ENCODE results near the gene PPP1R37. TPM values are rescaled to one million over a fixed set of nuclear protein-coding genes. Genes with fewer than 3 reads are reported as not detected.

Gene PPP1R37
- total RNA-seq, 1 donor from 2014 or later = 20.3 TPM

- H3K9me3 Mint-ChIP-seq = no peaks in the 10 kb centered on the region
- intact Hi-C loops (cut with micrococcal nuclease) = no loop called here
- H3K27me3 Mint-ChIP-seq = no peaks in the 10 kb centered on the region
- no peak overlapping the region for H3K4me3 Mint-ChIP-seq
- H3K4me1 Mint-ChIP-seq = peaks cover 44% of the 10 kb centered on the region
- no peaks in the 10 kb centered on the region for H3K36me3 Mint-ChIP-seq (ENCODE audit: low read depth)
- H3K27ac Mint-ChIP-seq = no peak overlapping the region
- no peak for DNase-seq
Measured at GRCh38 chr19:45121827-45122345, 28.9 kb downstream of the PPP1R37 start.

DNA sequence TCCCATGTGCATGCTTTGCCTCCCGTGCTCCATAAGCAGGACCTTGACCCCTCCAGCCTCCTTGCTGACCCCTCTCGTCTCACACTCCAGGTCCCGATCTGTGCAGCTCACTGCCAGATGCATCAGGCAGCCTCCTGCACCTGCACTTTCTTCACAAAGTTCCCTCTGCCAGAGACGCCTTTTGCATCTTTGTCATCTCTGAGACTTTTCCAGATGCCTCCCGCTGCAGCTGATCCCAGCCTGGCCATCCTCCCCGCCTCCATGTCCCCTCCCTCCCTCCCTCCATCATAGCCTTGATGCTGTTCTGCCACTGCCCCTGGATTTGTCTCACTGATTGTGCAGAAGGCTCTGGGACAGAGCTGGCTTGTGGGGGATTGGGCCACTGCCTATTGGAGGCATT lies 29.9 kb downstream of the PPP1R37 start:
- no peak for DNase-seq
- no peaks in the 10 kb centered on the region for H3K36me3 Mint-ChIP-seq (ENCODE audit: low read depth)
- peaks cover 40% of the 10 kb centered on the region for H3K4me1 Mint-ChIP-seq
- H3K27me3 Mint-ChIP-seq = no peaks in the 10 kb centered on the region
- no peak overlapping the region for H3K27ac Mint-ChIP-seq
- H3K9me3 Mint-ChIP-seq = no peaks in the 10 kb centered on the region
- H3K4me3 Mint-ChIP-seq = no peak overlapping the region
- intact Hi-C loops (cut with micrococcal nuclease) = no loop called here

DNA sequence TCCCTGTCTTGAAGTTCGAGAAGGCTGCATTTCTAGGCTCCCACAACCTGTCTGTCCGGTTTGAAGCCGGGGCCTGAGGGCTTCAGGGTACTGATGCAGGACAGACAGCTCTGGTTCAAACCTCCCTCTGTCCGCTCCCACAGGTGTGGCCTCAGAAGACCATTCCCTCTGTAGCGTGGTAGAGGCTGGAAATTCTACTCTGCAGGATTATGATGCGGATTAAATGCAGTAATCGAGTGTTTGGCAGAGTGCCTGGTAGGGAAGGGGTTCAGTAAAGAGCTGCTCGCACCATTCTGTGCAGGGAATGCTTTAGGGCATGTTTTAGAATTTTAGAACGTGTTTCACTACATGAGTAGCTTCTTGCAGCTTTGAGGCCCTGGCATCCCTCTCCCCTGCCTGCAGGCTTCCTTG lies 30.5 kb downstream of the PPP1R37 start:
- no peaks in the 10 kb centered on the region for H3K36me3 Mint-ChIP-seq (ENCODE audit: low read depth)
- H3K9me3 Mint-ChIP-seq = no peaks in the 10 kb centered on the region
- no peaks in the 10 kb centered on the region for H3K27me3 Mint-ChIP-seq
- peaks cover 34% of the 10 kb centered on the region for H3K4me1 Mint-ChIP-seq
- intact Hi-C loops (cut with micrococcal nuclease) = no loop called here
- no peak overlapping the region for H3K4me3 Mint-ChIP-seq
- no peak for DNase-seq
- H3K27ac Mint-ChIP-seq = no peak overlapping the region

GRCh38 chr19:45124021-45124420 lies 31.0 kb downstream of the PPP1R37 start:
- Mint-ChIP-seq H3K36me3 (ENCODE audit: low read depth) (no peaks in the 10 kb centered on the region), H3K27ac (no peak overlapping the region), H3K4me1 (peaks cover 28% of the 10 kb centered on the region), H3K4me3 (no peak overlapping the region), H3K27me3 (no peaks in the 10 kb centered on the region), H3K9me3 (no peaks in the 10 kb centered on the region)
- no peak for DNase-seq
- intact Hi-C loops (cut with micrococcal nuclease) = no loop called here

DNA sequence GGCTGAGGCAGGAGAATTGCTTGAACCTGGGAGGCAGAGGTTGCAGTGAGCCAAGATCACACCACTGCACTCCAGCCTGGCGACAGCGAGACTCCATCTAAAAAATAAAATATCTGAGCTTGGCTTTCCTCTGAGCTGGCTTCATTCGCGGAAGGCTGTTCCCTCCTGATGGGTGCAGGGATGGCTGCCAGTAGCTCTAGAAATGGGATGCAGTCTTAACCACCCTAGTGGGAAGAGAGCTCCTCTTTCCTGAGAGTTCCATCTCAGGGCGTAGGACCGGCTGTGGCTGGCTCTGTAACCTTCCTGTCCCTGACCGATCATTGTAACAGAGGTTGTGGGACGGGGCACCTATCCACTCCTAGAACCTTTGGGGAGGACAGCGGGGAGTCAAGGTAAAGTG lies 32.4 kb downstream of the PPP1R37 start:
- Mint-ChIP-seq H3K4me3 (no peak overlapping the region), H3K27ac (no peak overlapping the region), H3K4me1 (peaks cover 23% of the 10 kb centered on the region), H3K27me3 (no peaks in the 10 kb centered on the region), H3K9me3 (no peaks in the 10 kb centered on the region), H3K36me3 (ENCODE audit: low read depth) (no peaks in the 10 kb centered on the region)
- intact Hi-C loops (cut with micrococcal nuclease) = no loop called here
- no peak for DNase-seq

DNA sequence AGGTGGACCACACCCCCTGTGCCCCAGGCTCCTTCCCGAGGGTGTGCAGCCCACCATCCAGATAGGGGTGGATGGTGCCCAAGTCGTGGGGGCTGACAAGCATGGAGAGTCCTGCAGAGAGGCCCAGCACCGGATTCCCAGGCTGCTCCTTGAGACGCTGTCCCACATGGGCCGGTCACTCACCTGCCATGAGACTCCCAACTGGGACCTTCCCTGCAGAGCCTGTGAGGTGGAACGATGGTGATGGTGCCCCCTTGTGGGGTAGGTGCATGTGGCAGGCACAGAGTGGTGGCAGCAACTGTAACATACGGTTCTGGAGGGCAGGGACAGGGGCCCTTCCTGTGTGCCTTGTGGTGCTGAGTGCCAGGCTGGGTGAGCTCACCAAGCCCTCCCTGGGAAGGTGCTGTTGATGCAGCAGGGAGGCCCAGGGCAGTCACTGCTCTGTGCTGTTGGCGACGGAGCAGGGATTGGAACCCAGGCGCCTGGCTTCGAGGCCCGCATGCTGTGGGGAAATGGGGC lies 33.1 kb downstream of the PPP1R37 start:
- H3K36me3 Mint-ChIP-seq (ENCODE audit: low read depth) = no peaks in the 10 kb centered on the region
- DNase-seq = peak; percentile 91
- no peak overlapping the region for H3K27ac Mint-ChIP-seq
- H3K27me3 Mint-ChIP-seq = no peaks in the 10 kb centered on the region
- no peaks in the 10 kb centered on the region for H3K9me3 Mint-ChIP-seq
- intact Hi-C loops (cut with micrococcal nuclease) = loop anchor here (2.0 kb wide), 1 partner anchor 33 kb away; the partner anchor contains the start of gene PPP1R37
- no peak overlapping the region for H3K4me3 Mint-ChIP-seq
- peaks cover 20% of the 10 kb centered on the region for H3K4me1 Mint-ChIP-seq

DNA sequence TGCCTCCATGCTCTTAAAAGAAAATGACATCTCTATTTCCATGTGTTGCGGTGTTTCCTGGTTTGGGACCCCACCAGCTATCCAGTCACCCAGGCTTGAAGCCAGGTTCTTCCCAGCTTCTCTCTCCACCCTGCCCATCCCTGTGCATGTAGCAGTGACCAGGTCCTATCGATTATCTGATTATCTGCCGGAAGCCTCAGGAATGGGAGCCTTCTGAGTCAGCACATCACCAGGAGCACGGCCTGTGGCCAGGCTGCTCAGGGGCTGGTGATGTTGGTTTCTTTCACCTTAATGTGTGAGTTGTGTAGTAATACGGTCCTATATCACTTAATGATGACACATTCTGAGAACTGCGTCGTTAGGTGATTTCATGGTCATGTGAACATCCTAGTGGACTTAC lies 33.7 kb downstream of the PPP1R37 start:
- no peak for DNase-seq
- H3K27ac Mint-ChIP-seq = no peak overlapping the region
- no peak overlapping the region for H3K4me3 Mint-ChIP-seq
- no peaks in the 10 kb centered on the region for H3K9me3 Mint-ChIP-seq
- intact Hi-C loops (cut with micrococcal nuclease) = loop anchor here (2.0 kb wide), 1 partner anchor 34 kb away; the partner anchor contains the start of gene PPP1R37
- no peaks in the 10 kb centered on the region for H3K27me3 Mint-ChIP-seq
- H3K4me1 Mint-ChIP-seq = peaks cover 14% of the 10 kb centered on the region
- no peaks in the 10 kb centered on the region for H3K36me3 Mint-ChIP-seq (ENCODE audit: low read depth)

DNA sequence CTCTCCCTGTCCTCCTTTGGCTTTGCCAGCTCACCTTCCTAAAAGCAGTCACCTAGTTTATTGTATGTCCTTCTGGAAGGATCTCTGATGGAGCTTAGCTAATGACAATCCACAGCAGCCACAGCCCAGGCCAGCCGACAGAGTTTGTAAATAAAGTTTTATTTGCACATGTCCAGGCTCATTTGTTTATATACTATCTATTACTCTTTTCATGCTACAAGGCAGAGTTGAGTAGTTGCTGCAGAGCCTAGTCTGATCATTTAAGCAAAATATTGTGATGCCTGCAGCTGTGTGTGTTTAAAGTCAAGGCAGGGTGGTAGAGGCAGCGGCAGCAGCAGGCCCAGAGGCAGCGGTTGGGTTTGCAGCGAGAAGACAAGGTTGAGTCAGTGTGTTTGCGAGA lies 35.2 kb downstream of the PPP1R37 start:
- H3K4me3 Mint-ChIP-seq = no peak overlapping the region
- H3K27ac Mint-ChIP-seq = no peak overlapping the region
- no peaks in the 10 kb centered on the region for H3K9me3 Mint-ChIP-seq
- H3K36me3 Mint-ChIP-seq (ENCODE audit: low read depth) = no peaks in the 10 kb centered on the region
- H3K27me3 Mint-ChIP-seq = no peaks in the 10 kb centered on the region
- no peak for DNase-seq
- peaks cover 5% of the 10 kb centered on the region for H3K4me1 Mint-ChIP-seq
- intact Hi-C loops (cut with micrococcal nuclease) = no loop called here

GRCh38 chr19:45128806-45129205 lies 35.8 kb downstream of the PPP1R37 start:
- Mint-ChIP-seq H3K4me1 (peaks cover 5% of the 10 kb centered on the region), H3K27me3 (no peaks in the 10 kb centered on the region), H3K9me3 (no peaks in the 10 kb centered on the region), H3K4me3 (no peak overlapping the region), H3K27ac (no peak overlapping the region), H3K36me3 (ENCODE audit: low read depth) (no peaks in the 10 kb centered on the region)
- intact Hi-C loops (cut with micrococcal nuclease) = no loop called here
- DNase-seq = no peak

DNA sequence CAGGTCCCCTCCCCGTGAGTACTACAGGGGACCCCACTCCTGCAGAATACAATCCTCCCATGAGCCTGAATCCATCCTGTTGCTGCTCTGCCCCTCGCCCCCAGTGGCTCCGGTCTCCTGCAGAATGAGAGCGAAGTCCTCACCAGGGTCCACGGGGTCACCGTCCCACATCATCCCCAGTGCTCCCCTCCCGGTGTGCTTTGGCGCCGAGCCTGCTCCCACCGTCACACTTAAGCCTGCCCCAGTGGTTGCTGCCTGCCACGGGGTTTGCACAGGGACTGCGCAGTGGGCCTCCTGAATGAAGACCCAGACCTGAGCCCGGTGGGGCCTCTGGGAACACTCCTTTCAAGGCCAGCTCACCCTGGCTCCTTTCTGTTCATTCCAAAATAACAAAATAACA lies 37.3 kb downstream of the PPP1R37 start:
- H3K9me3 Mint-ChIP-seq = no peaks in the 10 kb centered on the region
- H3K27me3 Mint-ChIP-seq = no peaks in the 10 kb centered on the region
- DNase-seq = no peak
- H3K27ac Mint-ChIP-seq = no peak overlapping the region
- peaks cover 5% of the 10 kb centered on the region for H3K4me1 Mint-ChIP-seq
- no peak overlapping the region for H3K4me3 Mint-ChIP-seq
- no peaks in the 10 kb centered on the region for H3K36me3 Mint-ChIP-seq (ENCODE audit: low read depth)
- intact Hi-C loops (cut with micrococcal nuclease) = no loop called here

GRCh38 chr19:45130888-45131615 lies 38.1 kb downstream of the PPP1R37 start:
- no peaks in the 10 kb centered on the region for H3K36me3 Mint-ChIP-seq (ENCODE audit: low read depth)
- intact Hi-C loops (cut with micrococcal nuclease) = no loop called here
- DNase-seq = no peak
- no peaks in the 10 kb centered on the region for H3K9me3 Mint-ChIP-seq
- peaks cover 5% of the 10 kb centered on the region for H3K4me1 Mint-ChIP-seq
- no peak overlapping the region for H3K27ac Mint-ChIP-seq
- H3K4me3 Mint-ChIP-seq = no peak overlapping the region
- H3K27me3 Mint-ChIP-seq = no peaks in the 10 kb centered on the region

- intact Hi-C loops (cut with micrococcal nuclease) = no loop called here
- DNase-seq = no peak
- Mint-ChIP-seq H3K4me3 (no peak overlapping the region), H3K27me3 (no peaks in the 10 kb centered on the region), H3K4me1 (peaks cover 1% of the 10 kb centered on the region), H3K27ac (no peak overlapping the region), H3K36me3 (ENCODE audit: low read depth) (no peaks in the 10 kb centered on the region), H3K9me3 (no peaks in the 10 kb centered on the region)
Measured at GRCh38 chr19:45133661-45134060, 40.7 kb downstream of the PPP1R37 start.

DNA sequence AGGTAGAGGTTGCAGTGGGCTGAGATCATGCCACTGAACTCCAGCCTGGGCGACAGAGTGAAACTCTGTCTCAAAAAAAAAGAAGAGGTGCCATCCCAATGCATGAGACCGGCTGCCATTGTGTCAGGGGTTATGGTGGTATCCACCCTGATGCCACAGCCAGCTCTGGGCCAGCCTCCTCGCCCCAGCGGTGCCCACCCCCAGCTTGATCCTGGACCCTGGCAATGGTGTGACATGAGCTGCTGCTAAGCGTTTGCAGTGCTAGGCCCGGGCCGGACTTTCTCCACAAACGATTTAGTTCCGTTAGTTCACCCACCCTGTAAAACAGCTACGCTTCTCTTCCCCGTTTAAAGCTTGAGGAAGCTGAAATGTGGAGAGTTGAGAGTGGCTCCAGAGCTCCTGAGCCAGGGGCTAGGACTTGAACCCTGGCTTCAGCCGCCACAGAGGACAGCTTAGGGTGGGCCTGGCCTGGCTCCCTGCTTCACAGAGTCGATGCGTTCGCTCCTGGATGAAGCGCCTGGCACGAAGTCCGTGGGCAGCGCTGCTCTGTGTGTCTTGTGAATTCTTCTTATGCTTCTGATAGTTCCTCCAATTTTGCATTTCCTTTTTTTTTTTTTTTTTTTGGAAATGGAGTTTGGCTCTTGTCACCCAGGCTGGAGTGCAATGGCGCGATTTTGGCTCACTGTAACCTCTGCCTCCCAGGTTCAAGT lies 42.4 kb downstream of the PPP1R37 start:
- no peak overlapping the region for H3K27ac Mint-ChIP-seq
- no peaks in the 10 kb centered on the region for H3K36me3 Mint-ChIP-seq (ENCODE audit: low read depth)
- no peaks in the 10 kb centered on the region for H3K27me3 Mint-ChIP-seq
- no peak overlapping the region for H3K4me3 Mint-ChIP-seq
- no peaks in the 10 kb centered on the region for H3K9me3 Mint-ChIP-seq
- no peak for DNase-seq
- H3K4me1 Mint-ChIP-seq = peaks cover 1% of the 10 kb centered on the region
- intact Hi-C loops (cut with micrococcal nuclease) = no loop called here

DNA sequence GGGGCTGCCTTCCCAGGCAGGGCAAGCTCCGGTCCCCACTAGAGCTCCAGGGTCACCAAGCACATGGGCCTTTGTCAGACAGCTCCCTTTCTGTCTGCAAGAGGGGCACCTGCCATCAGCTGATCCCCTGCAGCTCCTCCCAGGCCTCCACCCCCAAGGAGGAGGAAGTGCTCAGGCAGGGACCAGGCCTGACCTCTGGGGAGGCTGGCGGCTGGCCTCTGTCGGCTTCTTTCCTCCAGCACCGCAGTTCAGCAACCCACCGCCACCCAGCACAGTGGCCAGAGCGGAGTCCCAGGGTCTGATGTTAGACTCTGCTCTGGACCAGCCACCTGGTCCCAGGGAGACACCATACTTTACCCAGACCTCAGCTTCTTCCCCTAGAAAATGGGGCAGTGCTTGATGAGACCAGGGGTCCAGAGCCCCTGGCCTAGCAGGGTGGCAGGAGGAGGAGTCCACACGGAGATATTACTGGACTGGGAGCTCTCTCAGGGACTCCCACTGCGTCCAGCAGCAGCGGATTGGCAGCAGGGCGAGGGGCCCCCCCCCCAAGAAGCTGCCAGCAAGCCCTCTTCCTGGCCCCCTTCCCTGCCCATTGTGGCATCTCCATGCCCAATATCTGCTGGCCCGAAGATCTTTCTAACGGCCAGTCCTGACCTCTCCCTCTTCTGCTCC lies 43.7 kb downstream of the PPP1R37 start:
- Mint-ChIP-seq H3K4me3 (no peak overlapping the region), H3K4me1 (peaks cover 1% of the 10 kb centered on the region), H3K27ac (no peak overlapping the region), H3K36me3 (ENCODE audit: low read depth) (no peaks in the 10 kb centered on the region), H3K9me3 (no peaks in the 10 kb centered on the region), H3K27me3 (no peaks in the 10 kb centered on the region)
- intact Hi-C loops (cut with micrococcal nuclease) = no loop called here
- no peak for DNase-seq

Data from activated CD4-positive, alpha-beta T cell treated with anti-CD3 and anti-CD28 coated beads, Interleukin-2, amount 10 ng/mL, durations not matched to agents 24 days and 14 days (primary cell).